Stimulated activated CD8-positive, alpha-beta memory T cell treated with anti-CD3 and anti-CD28 coated beads, Interleukin-15, amount 100 ng/mL, for 4 hours (primary cell): ENCODE results near the gene ULK3.

Experiments used
- DNase-seq, 2 donors: peaks; one replicate each; pipeline ENCODE4 v3.0.0-alpha.2; 2020; ENCODE audit warnings: low read depth in 2 of 2

ULK3 gene

DNA sequence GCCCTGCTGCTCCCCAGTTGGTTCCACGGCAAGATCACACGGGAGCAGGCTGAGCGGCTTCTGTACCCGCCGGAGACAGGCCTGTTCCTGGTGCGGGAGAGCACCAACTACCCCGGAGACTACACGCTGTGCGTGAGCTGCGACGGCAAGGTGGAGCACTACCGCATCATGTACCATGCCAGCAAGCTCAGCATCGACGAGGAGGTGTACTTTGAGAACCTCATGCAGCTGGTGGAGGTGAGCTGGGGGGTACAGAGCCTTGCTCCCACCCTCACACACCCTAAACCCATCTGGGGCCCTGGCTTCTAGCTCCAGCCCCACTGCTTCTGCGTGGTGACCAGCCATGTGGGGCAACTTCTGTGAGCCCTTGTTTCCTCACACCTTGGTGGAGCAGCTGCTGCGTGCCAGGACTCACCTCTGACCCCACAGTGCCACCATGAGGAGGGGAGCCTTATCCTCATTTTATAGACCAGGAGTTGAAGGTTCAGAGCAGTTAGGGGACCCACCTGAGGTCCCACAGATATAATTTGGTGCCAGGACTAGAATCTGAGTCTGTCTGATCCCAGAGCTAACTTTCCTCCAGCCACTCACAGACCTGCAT lies 43.6 kb downstream of the ULK3 start:
- no peak for DNase-seq

- DNase-seq = no peak
These were observed 44.3 kb downstream of the ULK3 start for GRCh38 chr15:74798388-74799254.

DNA sequence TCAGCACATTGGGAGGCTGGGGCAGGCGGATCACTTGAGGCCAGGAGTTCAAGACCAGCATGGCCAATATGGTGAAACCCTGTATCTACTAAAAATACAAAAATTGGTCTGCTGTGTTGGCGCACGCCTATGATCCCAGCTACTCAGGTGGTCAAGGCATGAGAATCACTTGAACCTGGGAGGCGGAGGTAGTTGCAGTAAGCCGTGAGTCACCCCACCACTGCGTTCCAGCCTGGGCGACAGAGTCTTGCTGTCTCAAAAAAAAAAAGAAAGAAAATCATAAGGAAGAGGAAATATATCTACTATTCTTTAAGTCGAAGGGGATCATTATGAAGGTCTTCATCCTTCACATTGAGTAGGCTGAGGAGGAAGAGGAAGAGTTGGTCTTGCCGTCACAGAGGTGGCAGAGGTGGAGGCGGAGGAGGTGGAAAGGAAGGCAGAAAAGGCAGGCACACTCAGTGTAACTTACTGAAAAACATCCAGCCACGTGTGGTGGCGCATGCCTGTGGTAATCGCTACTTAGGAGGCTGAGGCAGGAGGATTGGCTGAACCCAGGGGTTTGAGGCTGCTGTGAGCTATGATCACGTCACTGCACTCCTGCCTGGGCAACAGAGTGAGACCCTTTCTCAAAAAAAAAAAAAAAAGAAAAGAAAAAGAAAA lies 46.9 kb downstream of the ULK3 start:
- DNase-seq = no peak

DNA sequence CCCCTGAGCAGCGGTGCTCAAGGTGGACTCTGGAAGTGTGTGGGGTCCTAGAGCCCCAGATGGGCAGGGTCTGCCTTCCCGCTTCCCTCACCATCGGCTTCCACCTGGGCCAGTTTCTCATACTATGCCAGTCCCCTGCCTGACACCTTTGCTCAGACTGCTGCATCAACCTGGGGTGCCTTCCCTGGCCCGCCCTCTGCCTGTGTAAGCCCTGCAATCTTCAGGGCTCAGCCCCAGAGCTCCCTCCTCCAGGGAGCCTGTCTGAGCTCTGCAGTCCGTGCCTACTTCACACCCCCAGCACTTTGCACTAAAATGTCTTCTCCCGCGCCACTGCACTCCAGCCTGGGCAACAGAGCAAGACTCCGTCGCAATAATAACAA lies 48.0 kb downstream of the ULK3 start:
- DNase-seq = no peak

GRCh38 chr15:74794248-74794969 lies 48.5 kb downstream of the ULK3 start:
- DNase-seq = no peak

DNA sequence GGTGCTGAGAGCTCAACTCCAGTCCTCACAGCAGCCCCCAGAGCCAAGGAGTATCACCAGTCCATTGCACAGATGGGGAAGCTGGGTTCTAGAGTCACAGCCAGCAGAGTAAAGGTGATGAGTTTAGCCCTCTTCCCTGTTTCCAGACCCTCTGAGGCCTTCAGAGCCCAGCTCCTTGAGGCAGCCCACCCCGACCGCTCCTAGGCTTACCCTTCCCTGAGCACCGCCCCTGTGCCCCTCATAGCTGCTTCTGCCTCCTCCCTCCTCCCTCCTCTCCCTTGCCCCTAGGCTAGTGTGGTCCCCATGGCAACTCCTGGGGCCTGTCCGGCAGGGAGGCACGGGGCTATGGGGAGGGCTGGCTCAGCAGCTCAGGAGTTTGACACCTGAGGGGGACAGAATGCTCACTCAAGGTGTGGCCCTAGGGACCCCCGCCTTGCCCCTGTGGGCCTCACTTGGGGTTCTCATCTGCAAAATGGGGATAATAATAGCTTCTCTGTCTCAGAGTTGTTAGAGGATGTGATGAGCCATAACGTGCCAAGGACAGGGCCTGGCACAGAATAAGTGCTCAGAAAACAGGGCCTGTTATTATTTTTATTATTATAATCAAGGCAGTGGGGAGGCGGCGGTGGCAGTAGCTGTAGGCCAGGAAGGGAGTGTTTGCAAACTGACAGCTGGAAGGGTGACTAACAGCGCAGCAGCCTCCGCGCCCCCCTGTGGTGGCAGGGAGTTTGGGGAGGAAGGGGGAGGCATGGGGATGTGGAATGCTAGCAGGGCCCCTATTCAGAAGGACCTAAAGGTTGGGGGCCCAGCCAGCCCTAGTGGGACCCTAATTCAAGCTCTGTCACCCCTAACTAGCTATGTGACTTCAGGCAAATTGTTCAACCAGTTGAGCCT lies 49.6 kb downstream of the ULK3 start:
- peak in 1 of 2 donors; percentile 62 for DNase-seq

DNA sequence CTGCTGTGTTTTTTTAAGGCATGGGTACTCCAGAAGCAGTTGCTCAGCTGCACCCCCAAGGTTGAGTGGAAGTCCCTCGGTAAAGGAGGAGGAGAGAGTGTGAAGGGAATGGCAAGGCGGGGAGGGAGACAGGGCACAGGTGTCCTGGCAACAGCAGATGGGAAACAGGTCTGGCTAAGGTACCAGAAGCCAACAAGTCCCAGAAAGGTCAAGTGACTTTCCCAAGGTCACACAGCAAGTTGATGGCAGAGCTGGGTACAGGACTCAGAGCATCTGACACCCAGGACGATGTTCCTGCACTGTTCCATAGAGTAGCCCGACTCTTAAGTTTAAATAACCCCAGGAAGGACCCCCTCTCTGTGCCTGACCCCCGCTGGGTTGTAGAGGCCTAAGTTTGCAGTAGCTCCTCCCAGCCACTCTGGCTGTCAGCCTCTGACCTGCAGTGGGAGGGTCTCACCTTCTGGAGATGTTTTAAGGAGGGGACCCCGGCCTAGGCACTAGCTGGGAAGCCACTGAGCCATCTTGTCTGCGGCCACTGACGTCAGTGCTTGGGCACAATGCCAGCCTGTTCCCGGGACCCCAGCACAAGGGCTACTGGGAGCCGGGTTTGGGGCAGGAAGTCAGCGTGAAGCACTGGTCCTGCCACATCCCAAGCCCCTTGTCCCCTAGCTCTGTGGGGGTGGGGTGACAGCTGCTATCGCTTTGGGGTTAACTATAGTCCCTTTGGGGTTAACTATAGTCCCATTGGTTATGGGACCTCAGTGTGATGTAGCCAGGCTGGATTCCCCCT lies 50.5 kb downstream of the ULK3 start:
- no peak for DNase-seq

DNA sequence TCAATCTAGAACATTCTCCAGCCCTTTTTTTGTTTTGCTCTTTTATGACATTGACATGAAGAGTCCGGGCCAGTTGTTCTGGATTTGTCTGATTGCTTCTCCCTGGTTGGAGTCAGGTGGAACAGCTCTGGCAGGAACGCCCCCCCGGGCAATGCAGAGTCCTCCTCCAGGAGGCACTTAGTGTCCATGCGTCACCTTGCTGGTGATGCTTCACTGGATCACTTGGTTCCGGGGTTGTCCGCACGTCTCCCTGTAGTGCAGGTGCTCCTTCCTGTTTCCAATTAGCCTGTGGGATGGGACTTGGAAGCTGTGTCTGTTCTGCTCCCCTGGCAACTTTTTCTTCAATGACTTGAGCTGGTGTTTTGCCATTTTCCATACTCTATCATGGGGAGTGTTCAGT lies 51.3 kb downstream of the ULK3 start:
- no peak for DNase-seq

- DNase-seq = no peak
These were observed 51.9 kb downstream of the ULK3 start for GRCh38 chr15:74791007-74791406.

DNA sequence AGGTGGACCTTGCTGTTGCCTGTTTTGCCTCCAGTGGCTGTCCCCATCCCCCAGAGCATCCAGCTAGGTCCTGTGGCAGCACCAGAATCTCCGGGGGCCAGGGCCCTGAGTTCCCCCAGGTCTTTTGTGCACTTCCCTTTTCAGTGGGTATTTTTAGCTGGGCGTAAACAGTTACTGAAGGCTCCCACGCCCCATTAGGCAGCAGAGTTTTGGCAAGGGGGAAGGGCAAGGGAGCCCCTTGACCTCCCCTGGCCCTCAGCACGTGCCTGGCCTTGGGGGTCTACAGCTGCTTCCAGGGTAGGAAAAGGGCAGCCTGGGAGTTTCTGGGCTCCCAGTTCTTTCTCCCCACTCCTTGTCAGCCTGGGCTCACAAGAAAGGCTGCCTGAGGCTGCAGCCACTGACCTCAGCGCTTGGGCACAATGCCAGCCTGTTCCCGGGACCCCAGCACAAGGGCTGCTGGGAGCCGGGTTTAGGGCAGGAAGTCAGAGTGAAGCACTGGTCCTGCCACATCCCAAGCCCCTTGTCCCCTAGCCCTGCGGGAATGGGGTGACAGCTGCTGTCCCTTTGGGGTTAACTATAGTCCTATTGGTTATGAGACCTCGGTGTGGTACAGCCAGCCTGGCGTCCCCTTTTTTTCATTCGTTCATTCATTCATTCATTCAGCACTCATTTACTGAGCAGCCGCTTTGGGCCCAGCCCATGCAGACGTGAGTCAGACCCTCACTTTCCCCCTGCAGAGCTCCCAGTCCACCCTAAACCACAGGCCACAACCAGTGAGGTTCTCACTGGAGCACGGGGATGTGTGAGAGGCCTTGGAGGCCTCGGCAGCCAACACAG lies 52.7 kb downstream of the ULK3 start:
- DNase-seq = no peak

DNA sequence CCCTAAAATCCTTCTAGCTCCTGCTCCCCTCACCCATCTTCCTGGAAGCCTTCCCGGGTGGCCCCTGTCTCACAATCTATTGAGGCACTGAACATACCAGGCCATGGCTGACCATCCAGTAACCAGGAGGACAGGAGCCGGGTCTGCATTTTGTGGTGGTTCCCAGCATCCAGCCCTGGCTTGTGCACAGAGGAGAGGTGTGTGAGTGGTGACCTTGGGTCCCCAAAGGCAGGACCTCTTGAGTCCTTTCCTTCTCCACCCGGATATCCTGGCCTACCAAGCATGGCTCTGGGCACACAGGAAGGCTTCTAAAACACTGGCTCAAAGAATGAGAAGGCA lies 53.2 kb downstream of the ULK3 start:
- no peak for DNase-seq

DNA sequence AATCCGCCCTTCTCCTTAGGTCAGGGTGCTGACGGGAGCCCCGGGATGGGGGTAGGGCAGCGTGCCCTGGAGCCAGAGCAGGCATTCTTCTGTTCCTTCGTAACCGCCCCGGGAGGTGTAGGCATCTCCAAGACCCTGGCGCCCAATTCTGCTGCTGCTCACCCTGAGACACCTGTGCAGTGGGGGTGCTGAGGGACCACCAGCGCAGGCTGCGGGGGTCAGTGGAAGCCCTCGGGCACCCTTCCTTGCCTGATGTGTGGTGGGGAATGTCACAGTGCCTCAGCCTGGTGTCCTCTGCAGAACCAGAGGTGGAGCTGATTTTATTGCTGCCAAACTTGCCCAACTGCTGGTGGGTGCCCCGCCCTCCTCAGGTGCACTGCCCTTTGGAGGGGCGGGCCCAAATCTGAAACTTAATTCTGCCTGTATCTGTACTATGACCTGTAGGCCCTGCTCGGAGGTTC lies 53.8 kb downstream of the ULK3 start:
- no peak for DNase-seq

DNA sequence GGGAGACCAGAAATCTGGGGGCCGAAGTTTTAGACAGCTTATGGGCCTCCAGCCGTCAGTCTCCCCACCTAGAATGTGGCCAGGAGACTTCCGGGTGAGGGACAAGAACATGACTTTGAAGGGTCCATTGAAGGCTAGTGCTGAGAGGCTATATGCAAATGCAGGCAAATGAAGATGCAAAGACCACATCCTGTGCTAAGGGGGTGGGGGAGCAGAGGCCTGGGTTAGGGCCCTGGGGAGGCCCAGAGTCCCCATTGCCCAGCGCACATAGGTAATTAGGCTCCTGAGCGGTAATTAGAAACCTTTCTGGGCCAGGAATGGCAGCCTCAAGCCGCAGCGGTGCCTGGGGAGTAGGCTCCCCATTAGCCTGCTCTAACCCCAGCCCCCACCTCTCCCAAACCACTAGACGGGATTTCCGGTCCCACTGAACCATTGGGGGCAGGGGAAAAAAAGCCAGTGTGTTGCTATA lies 54.2 kb downstream of the ULK3 start:
- no peak for DNase-seq

DNA sequence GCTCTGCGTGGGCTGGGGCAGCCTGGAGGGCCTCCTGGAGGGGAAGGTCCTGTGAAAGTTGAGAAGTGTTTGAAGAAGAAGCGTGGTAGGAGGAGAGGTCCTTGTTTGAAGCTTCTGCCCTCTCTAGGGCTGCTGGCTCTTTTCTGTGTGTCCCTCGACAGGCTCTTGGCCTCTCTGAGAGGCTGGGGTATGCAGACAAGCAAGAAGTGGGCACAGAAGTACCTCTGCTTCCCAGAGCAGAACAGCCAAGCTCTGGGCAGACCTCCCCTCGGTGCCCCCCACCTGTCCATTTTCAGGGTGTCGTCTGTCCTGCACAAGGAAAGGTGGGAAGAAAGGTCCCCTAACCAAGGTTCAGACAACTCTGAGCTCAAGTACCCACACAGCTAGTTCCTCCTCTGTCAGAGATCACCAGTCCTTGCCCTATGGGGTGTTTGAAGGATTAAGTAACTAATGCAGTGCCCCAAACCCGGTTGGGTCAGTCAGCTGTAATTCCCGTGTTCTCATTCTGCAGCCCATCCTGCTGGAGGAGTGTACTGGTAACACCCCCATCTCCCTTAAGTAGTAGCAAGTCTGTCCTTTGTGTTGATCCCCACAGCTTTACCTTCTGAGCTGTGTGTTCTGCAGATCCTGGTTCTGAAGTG lies 54.8 kb downstream of the ULK3 start:
- DNase-seq = no peak

DNA sequence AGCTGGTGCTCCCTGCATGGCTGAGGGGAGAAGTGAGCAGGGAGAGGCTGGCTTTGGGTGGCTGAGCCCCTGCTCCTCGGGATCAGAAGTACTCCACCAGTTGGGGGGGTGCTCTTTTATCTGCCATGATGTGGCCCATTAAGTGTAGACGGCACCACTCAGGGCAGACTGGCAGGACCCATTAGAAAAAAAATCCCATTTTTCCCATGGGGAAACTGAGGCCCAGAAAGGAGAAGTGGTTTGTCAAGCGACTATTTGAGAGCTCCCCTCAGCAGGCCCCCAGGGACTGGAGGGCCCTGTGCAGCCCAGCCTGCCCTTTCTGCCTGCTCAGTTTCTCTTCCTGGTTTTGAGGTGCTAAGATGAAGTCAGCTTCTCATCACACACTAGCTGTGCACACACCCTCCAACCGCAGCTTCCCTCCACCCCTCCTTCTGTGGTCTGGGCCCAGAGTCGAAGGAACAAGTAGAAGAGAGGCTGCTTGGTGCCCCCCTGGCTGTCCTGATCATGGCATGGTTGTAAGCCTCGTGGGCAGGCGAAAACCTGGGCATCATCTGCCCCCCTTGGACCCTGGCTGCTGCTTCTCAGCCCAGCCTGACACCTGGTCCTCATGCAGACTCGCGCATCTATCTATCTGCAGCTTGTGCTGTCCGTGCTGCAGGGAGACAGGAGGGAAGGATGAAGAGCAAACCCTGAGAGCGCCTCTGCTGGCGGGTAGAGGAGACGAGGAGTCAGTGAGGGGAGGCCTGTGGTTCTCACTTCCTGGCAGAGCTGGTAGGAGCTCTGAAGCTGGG lies 55.5 kb downstream of the ULK3 start:
- DNase-seq = peak; percentile 72 to 84

DNA sequence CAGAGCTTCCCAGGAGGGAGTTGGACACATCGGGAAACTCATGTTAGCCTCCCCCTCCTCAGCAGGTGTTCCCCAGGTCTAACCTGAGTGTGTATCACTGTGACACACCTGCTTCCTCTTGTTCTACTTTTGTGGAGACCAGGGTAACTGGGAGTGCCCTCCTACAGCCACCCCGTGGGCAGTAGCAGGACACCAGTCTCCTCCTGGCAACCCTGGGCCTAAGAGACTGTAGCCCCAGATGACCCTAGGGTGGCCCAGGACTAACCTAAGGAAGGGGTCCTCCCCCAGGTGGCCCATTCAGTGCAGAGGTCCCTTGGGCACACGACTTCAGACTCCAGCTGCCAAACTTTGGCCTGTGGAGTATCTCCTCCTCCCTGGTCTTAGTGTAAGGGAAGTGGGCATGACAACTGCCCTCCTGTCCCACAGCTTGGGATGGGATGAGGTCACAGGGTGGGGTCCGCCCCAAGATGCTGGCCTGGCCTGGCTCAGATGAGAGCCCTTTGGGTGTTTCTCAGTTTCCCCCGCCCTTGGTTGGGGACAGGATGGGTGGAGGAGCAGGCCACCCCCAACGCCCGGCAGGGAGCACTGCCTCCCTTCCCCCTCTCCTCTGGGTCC lies 56.3 kb downstream of the ULK3 start:
- DNase-seq = no peak
